Upper lobe of left lung (tissue), 4 donors: ENCODE data around the gene MMP24.

Source experiments
- CTCF ChIP-seq, 6 experiments: fragments of 450-650 bp in 4 of 6; fragments of 200-600 bp in 2 of 6; sonication (generic) in 2 of 6; IDR thresholded peaks; one replicate each; pipeline ENCODE4 v1.5.1; 2016 to 2019; ENCODE audit warnings: antibody characterized with exemption in 6 of 6
- EP300 ChIP-seq, 4 donors: sonication (generic); formaldehyde crosslinking; IDR thresholded peaks; one replicate each; pipeline ENCODE4 v1.5.1; 2017; ENCODE audit warnings: antibody characterized with exemption in 4 of 4, control low read depth in 2 of 4
- POLR2A ChIP-seq, 4 donors: fragments of 450-650 bp; IDR thresholded peaks; one replicate each; pipeline ENCODE4 v1.5.1; 2016 to 2017; ENCODE audit warnings: antibody characterized with exemption in 4 of 4, mild to moderate bottlenecking in 2 of 4

- TF ChIP-seq CTCF (IDR thresholded peaks at IDR 0.05), result no peak
- no peak for TF ChIP-seq POLR2A (IDR thresholded peaks at IDR 0.05)
- no peak for TF ChIP-seq EP300 (IDR thresholded peaks at IDR 0.05)
Measured at GRCh38 chr20:35299780-35300179, 73.3 kb downstream of the MMP24 start.
